GM23338 (cell line): ENCODE data around the gene CCNK. TPM values are rescaled to one million over a fixed set of nuclear protein-coding genes. Genes with fewer than 3 reads are reported as not detected.

ENCODE experiments used
- ATAC-seq: fragments of 200-7000 bp; cut with Tn5 transposase; 3 replicates; pipeline ENCODE4 v1.9.1; 2020
- DNase-seq: peaks from one replicate; pipeline ENCODE4 v3.0.0-alpha.2; 2015; ENCODE audit warnings: low spot score
- H2AFZ ChIP-seq: fragments of 200-600 bp; sonication (generic); 2 replicates; pipeline ENCODE4 v1.8.0; 2016; ENCODE audit warnings: antibody characterized with exemption, mild to moderate bottlenecking, moderate library complexity
- H3F3A ChIP-seq: fragments of 200-600 bp; sonication (generic); replicated peaks from 2 replicates; pipeline ENCODE4 v1.8.0; 2017; ENCODE audit warnings: antibody characterized with exemption, mixed run types, low read depth
- H3K27ac ChIP-seq: fragments of 200-600 bp; sonication (generic); 2 replicates; pipeline ENCODE4 v1.6.1; 2016; ENCODE audit warnings: low read depth
- H3K27me3 ChIP-seq: fragments of 200-600 bp; sonication (generic); 2 replicates; pipeline ENCODE4 v1.8.0; 2016; ENCODE audit warnings: mild to moderate bottlenecking, mixed run types, moderate library complexity; ENCODE audit not compliant: insufficient read depth
- H3K36me3 ChIP-seq: fragments of 200-600 bp; sonication (generic); 2 replicates; pipeline ENCODE4 v1.8.0; 2016; ENCODE audit warnings: mild to moderate bottlenecking; ENCODE audit not compliant: insufficient read depth
- H3K4me1 ChIP-seq: fragments of 200-600 bp; sonication (generic); 2 replicates; pipeline ENCODE4 v1.8.0; 2016; ENCODE audit warnings: mild to moderate bottlenecking, moderate library complexity; ENCODE audit not compliant: insufficient read depth
- H3K4me2 ChIP-seq: fragments of 200-600 bp; sonication (generic); 2 replicates; pipeline ENCODE4 v1.7.1; 2017; ENCODE audit warnings: mixed run types
- H3K4me3 ChIP-seq: fragments of 200-600 bp; sonication (generic); 2 replicates; pipeline ENCODE4 v1.6.1; 2016; ENCODE audit warnings: mixed run types
- H3K79me2 ChIP-seq: fragments of 200-600 bp; sonication (generic); replicated peaks from 2 replicates; pipeline ENCODE4 v1.8.0; 2017; ENCODE audit warnings: mild to moderate bottlenecking; ENCODE audit not compliant: insufficient read depth
- H3K9me2 ChIP-seq: fragments of 200-600 bp; sonication (generic); 2 replicates; pipeline ENCODE4 v1.8.0; 2017; ENCODE audit not compliant: insufficient read depth
- H4K20me1 ChIP-seq: fragments of 200-600 bp; sonication (generic); replicated peaks from 2 replicates; pipeline ENCODE4 v1.8.0; 2017; ENCODE audit warnings: mild to moderate bottlenecking; ENCODE audit not compliant: insufficient read depth
- H3K27ac Mint-ChIP-seq: 2 replicates; pipeline ENCODE4 v1.8.0; 2020; ENCODE audit warnings: inconsistent platforms, mild to moderate bottlenecking, moderate library complexity, mixed read lengths
- H3K27me3 Mint-ChIP-seq: 3 replicates; pipeline ENCODE4 v1.8.0; 2022; ENCODE audit warnings: low read depth, mild to moderate bottlenecking, moderate library complexity, mixed read lengths, inconsistent platforms; ENCODE audit not compliant: insufficient read depth, poor library complexity
- H3K36me3 Mint-ChIP-seq: 3 replicates; pipeline ENCODE4 v1.8.0; 2021; ENCODE audit warnings: low read depth, mild to moderate bottlenecking, inconsistent platforms, moderate library complexity, mixed read lengths
- H3K4me1 Mint-ChIP-seq: 3 replicates; pipeline ENCODE4 v1.8.0; 2020; ENCODE audit warnings: mild to moderate bottlenecking, inconsistent platforms, mixed read lengths
- H3K4me3 Mint-ChIP-seq: 3 replicates; pipeline ENCODE4 v1.8.0; 2021; ENCODE audit warnings: moderate library complexity, mild to moderate bottlenecking, inconsistent platforms, mixed read lengths
- H3K9me3 Mint-ChIP-seq: 3 replicates; pipeline ENCODE4 v1.8.0; 2020; ENCODE audit warnings: moderate library complexity, mild to moderate bottlenecking, inconsistent platforms, mixed read lengths
- CREB1 ChIP-seq: fragments of 250-450 bp; sonication (Bioruptor Pico); IDR thresholded peaks from 2 replicates; pipeline ENCODE4 v1.5.0; 2020; ENCODE audit warnings: low read depth, mild to moderate bottlenecking, moderate library complexity
- EZH2 ChIP-seq: fragments of 200-600 bp; sonication (generic); IDR thresholded peaks from one replicate; pipeline ENCODE4 v1.8.0; 2017; ENCODE audit warnings: antibody characterized with exemption, mild to moderate bottlenecking, low read depth; ENCODE audit not compliant: unreplicated experiment
- EZH2phosphoT487 ChIP-seq: fragments of 200-600 bp; sonication (generic); IDR thresholded peaks from one replicate; pipeline ENCODE4 v1.8.1; 2018; ENCODE audit warnings: antibody characterized with exemption; ENCODE audit not compliant: unreplicated experiment
- JUNB ChIP-seq: IDR thresholded peaks from one replicate; pipeline ENCODE4 v1.6.1; 2016; ENCODE audit warnings: antibody characterized with exemption; ENCODE audit not compliant: unreplicated experiment
- NANOG ChIP-seq: IDR thresholded peaks from 2 replicates; pipeline ENCODE4 v1.6.1; 2016; ENCODE audit warnings: antibody characterized with exemption, borderline replicate concordance
- POLR2AphosphoS5 ChIP-seq: IDR thresholded peaks from 2 replicates; pipeline ENCODE4 v1.6.1; 2016; ENCODE audit warnings: antibody characterized with exemption, low read depth
- STAT1 ChIP-seq: IDR thresholded peaks from one replicate; pipeline ENCODE4 v1.6.1; 2016; ENCODE audit warnings: antibody characterized with exemption; ENCODE audit not compliant: unreplicated experiment
- ZNF114 ChIP-seq: fragments of 250-450 bp; sonication (Bioruptor Pico); IDR thresholded peaks from 2 replicates; pipeline ENCODE4 v1.5.0; 2020; ENCODE audit warnings: mild to moderate bottlenecking, moderate library complexity
- ZNF331 ChIP-seq: fragments of 250-450 bp; sonication (Bioruptor Pico); IDR thresholded peaks from 2 replicates; pipeline ENCODE4 v1.5.0; 2020; ENCODE audit warnings: low read depth, mild to moderate bottlenecking, moderate library complexity
- polyA plus RNA-seq: library from polyadenylated mRNA; unstranded; fragments of >200 nt; fragmentation: Nextera tagmentation; extraction: Ambion mirVana; gene quantifications from 2 replicates; pipeline ENCODE4 v1.2.1, GENCODE V29; 2016
- total RNA-seq: library from RNA; depleted of rRNA; stranded (reverse); fragments of >200 nt; shearing (Covaris generic); gene quantifications from 2 replicates; pipeline ENCODE4 v1.2.3, GENCODE V29; 2014
- TF ChIP-seq, protein P1 (sequence below), 2 experiments: fragments of 200-600 bp in 1 of 2; sonication (generic) in 1 of 2; conservative IDR thresholded peaks; 2 replicates each; pipeline versions ENCODE4 v1.5.1 to v1.6.1; 2016 to 2017; ENCODE audit warnings: antibody characterized with exemption in 2 of 2, low read depth in 2 of 2, mild to moderate bottlenecking in 2 of 2, moderate library complexity in 1 of 2
- TF ChIP-seq, protein P2 (sequence below): IDR thresholded peaks from 2 replicates; pipeline ENCODE4 v1.6.1; 2016; ENCODE audit warnings: antibody characterized with exemption
- TF ChIP-seq, protein P3 (sequence below): IDR thresholded peaks from one replicate; pipeline ENCODE4 v1.6.1; 2018; ENCODE audit warnings: antibody characterized with exemption; ENCODE audit not compliant: unreplicated experiment

The CCNK gene
- total and polyA plus RNA-seq, 2 experiments from 2014 or later = 54.0 to 60.6 TPM

DNA sequence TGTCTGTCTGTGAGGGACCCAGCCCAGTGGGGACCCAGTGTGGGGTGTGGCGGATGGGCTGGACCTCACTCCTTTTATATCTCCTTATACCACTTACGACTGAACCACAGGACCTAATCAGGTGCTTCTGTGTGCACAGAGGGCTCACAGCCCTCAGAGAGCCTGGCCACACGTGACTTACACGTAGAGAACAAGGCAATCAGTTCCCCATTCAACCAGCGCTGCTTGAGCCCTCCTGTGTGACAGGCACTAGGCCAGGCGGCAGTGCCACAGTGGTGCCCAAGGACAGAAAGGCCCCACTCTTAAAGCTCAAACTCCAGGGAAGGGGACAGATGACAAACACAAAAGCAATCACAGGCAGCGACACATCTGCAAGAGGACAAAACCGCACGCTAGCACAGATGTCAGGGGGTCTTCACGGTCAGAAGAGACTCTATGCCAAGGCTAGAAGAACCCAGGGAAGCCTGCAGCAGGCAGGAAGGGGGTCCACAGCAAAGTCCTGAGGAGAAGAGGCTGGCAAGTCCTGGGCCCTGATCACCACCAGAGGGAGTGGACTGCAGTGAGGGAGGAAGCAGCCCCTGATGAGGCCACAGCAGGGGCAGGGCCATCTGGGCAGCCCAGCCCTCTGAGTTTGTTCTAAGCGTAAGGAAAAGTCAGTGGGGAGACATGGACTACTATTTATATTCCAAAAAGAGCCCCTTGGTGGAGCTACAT, 39.9 kb upstream of the CCNK start:
- peaks cover 7% of the 10 kb centered on the region for H4K20me1 ChIP-seq
- TF ChIP-seq, protein P1, sequence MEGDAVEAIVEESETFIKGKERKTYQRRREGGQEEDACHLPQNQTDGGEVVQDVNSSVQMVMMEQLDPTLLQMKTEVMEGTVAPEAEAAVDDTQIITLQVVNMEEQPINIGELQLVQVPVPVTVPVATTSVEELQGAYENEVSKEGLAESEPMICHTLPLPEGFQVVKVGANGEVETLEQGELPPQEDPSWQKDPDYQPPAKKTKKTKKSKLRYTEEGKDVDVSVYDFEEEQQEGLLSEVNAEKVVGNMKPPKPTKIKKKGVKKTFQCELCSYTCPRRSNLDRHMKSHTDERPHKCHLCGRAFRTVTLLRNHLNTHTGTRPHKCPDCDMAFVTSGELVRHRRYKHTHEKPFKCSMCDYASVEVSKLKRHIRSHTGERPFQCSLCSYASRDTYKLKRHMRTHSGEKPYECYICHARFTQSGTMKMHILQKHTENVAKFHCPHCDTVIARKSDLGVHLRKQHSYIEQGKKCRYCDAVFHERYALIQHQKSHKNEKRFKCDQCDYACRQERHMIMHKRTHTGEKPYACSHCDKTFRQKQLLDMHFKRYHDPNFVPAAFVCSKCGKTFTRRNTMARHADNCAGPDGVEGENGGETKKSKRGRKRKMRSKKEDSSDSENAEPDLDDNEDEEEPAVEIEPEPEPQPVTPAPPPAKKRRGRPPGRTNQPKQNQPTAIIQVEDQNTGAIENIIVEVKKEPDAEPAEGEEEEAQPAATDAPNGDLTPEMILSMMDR (conservative IDR thresholded peaks at IDR 0.05; ENCODE audit: low read depth in 2 of 2) = peak; percentile 53 to 62
- no peak for TF ChIP-seq EZH2phosphoT487
- no peaks in the 10 kb centered on the region for H3K9me2 ChIP-seq
- Mint-ChIP-seq H3K4me1 (peaks cover 6% of the 10 kb centered on the region), H3K27me3 (peaks cover 8% of the 10 kb centered on the region), H3K9me3 (no peaks in the 10 kb centered on the region), H3K4me3 (no peak overlapping the region), H3K27ac (peak overlapping the region; percentile 19; the same call in 1 of the 2 replicates), H3K36me3 (peaks cover 17% of the 10 kb centered on the region)
- H3F3A ChIP-seq = no peaks in the 10 kb centered on the region
- no peak overlapping the region for H3K27ac ChIP-seq
- H3K36me3 ChIP-seq = no peaks in the 10 kb centered on the region
- no peaks in the 10 kb centered on the region for H3K4me1 ChIP-seq
- 0 out of 2 replicates have a peak, but pooled peaks cover 5% of the 10 kb centered on the region for H3K79me2 ChIP-seq
- no peak overlapping the region for H2AFZ ChIP-seq
- no peaks in the 10 kb centered on the region for H3K27me3 ChIP-seq
- no peak overlapping the region for H3K4me2 ChIP-seq
- ATAC-seq (peak; percentile 94), DNase-seq (peak; percentile 72)
- H3K4me3 ChIP-seq = no peak overlapping the region

DNA sequence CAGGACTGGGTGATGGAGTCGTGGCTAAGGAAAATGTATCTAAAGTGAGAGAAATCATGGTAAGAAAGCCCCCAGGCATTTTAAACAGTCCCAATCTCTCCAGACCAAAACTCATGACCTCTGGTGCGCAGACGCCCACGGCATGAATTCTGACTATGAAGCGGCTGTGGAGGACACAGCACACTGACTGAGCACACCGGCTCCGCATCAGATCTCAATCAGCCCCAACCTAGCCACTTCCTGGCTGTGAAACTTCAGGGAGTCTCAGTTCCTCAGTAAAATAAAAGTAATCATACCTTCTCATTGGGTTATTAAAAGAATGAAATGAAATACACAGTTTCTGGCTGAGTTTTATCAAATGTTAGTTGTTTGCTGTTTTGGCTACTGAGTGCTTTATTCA, 39.3 kb upstream of the CCNK start:
- H3K9me3 Mint-ChIP-seq = no peaks in the 10 kb centered on the region
- H3K9me2 ChIP-seq = no peaks in the 10 kb centered on the region
- 0 out of 2 replicates have a peak, but pooled peaks cover 5% of the 10 kb centered on the region for H3K79me2 ChIP-seq
- no peaks in the 10 kb centered on the region for H3F3A ChIP-seq
- no peak overlapping the region for H2AFZ ChIP-seq
- H3K27ac Mint-ChIP-seq = no peak overlapping the region
- H3K27ac ChIP-seq = no peak overlapping the region
- peaks cover 7% of the 10 kb centered on the region for H4K20me1 ChIP-seq
- H3K36me3 Mint-ChIP-seq = peaks cover 20% of the 10 kb centered on the region
- H3K4me3 Mint-ChIP-seq = no peak overlapping the region
- ATAC-seq (no peak), DNase-seq (no peak)
- H3K27me3 Mint-ChIP-seq = peaks cover 8% of the 10 kb centered on the region
- H3K27me3 ChIP-seq = no peaks in the 10 kb centered on the region
- no peak overlapping the region for H3K4me2 ChIP-seq
- no peaks in the 10 kb centered on the region for H3K4me1 ChIP-seq
- H3K4me3 ChIP-seq = no peak overlapping the region
- no peaks in the 10 kb centered on the region for H3K36me3 ChIP-seq
- H3K4me1 Mint-ChIP-seq = peaks cover 6% of the 10 kb centered on the region
- TF ChIP-seq ZNF331 (CRISPR knock-in tag) (no peak), STAT1 (no peak), JUNB (no peak), ZNF114 (CRISPR knock-in tag) (no peak), POLR2AphosphoS5 (no peak), EZH2 (no peak), CREB1 (CRISPR knock-in tag) (no peak), EZH2phosphoT487 (no peak), NANOG (no peak)
- TF ChIP-seq, protein P2, sequence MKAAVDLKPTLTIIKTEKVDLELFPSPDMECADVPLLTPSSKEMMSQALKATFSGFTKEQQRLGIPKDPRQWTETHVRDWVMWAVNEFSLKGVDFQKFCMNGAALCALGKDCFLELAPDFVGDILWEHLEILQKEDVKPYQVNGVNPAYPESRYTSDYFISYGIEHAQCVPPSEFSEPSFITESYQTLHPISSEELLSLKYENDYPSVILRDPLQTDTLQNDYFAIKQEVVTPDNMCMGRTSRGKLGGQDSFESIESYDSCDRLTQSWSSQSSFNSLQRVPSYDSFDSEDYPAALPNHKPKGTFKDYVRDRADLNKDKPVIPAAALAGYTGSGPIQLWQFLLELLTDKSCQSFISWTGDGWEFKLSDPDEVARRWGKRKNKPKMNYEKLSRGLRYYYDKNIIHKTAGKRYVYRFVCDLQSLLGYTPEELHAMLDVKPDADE = no peak
- TF ChIP-seq, protein P3, sequence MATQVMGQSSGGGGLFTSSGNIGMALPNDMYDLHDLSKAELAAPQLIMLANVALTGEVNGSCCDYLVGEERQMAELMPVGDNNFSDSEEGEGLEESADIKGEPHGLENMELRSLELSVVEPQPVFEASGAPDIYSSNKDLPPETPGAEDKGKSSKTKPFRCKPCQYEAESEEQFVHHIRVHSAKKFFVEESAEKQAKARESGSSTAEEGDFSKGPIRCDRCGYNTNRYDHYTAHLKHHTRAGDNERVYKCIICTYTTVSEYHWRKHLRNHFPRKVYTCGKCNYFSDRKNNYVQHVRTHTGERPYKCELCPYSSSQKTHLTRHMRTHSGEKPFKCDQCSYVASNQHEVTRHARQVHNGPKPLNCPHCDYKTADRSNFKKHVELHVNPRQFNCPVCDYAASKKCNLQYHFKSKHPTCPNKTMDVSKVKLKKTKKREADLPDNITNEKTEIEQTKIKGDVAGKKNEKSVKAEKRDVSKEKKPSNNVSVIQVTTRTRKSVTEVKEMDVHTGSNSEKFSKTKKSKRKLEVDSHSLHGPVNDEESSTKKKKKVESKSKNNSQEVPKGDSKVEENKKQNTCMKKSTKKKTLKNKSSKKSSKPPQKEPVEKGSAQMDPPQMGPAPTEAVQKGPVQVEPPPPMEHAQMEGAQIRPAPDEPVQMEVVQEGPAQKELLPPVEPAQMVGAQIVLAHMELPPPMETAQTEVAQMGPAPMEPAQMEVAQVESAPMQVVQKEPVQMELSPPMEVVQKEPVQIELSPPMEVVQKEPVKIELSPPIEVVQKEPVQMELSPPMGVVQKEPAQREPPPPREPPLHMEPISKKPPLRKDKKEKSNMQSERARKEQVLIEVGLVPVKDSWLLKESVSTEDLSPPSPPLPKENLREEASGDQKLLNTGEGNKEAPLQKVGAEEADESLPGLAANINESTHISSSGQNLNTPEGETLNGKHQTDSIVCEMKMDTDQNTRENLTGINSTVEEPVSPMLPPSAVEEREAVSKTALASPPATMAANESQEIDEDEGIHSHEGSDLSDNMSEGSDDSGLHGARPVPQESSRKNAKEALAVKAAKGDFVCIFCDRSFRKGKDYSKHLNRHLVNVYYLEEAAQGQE = no peak
- TF ChIP-seq, protein P1 (conservative IDR thresholded peaks at IDR 0.05; ENCODE audit: low read depth in 2 of 2) = no peak
